Glomerular visceral epithelial cell (primary cell): Measurements from ENCODE around the gene CENPP.
A peak's percentile ranks its signal among the peaks of the same experiment; 100 is the strongest.

ENCODE experiments used
- DNase-seq: peaks from one replicate; pipeline ENCODE4 v3.0.0-alpha.2; 2016; ENCODE audit errors: extremely low spot score

Gene CENPP

GRCh38 chr9:92424340-92424739 is 98.6 kb downstream of the CENPP start, which contains the start of gene OMD:
Gene OMD, minus strand, starts transcription at chr9:92424471. Its CDS starts 6,913 bp downstream, at chr9:92417558.
- DNase-seq = no peak

GRCh38 chr9:92425474-92425873 is 99.7 kb downstream of the CENPP start:
- DNase-seq = no peak

GRCh38 chr9:92426501-92427145 is 100.9 kb downstream of the CENPP start:
- no peak for DNase-seq

GRCh38 chr9:92429836-92430235 is 104.1 kb downstream of the CENPP start:
- no peak for DNase-seq

- DNase-seq = no peak
Measured at GRCh38 chr9:92432350-92432749, 106.6 kb downstream of the CENPP start.

GRCh38 chr9:92432972-92433548 is 107.3 kb downstream of the CENPP start:
- DNase-seq = no peak

- DNase-seq = no peak
Measured at GRCh38 chr9:92435263-92435662, 109.5 kb downstream of the CENPP start.

GRCh38 chr9:92438900-92439526 is 113.3 kb downstream of the CENPP start:
- no peak for DNase-seq

- DNase-seq = peak; percentile 25
Measured at GRCh38 chr9:92439921-92440750, 114.4 kb downstream of the CENPP start.

- no peak for DNase-seq
Measured at GRCh38 chr9:92440751-92441046, 114.9 kb downstream of the CENPP start.

GRCh38 chr9:92444841-92445240 is 119.1 kb downstream of the CENPP start:
- no peak for DNase-seq

GRCh38 chr9:92446536-92446935 is 120.8 kb downstream of the CENPP start:
- DNase-seq = no peak

GRCh38 chr9:92455217-92455616 is 129.5 kb downstream of the CENPP start:
- DNase-seq = no peak

- no peak for DNase-seq
Measured at GRCh38 chr9:92457576-92457975, 131.8 kb downstream of the CENPP start.

- no peak for DNase-seq
Measured at GRCh38 chr9:92463387-92463786, 137.6 kb downstream of the CENPP start.

- no peak for DNase-seq
Measured at GRCh38 chr9:92463984-92464383, 138.2 kb downstream of the CENPP start.

GRCh38 chr9:92467041-92467440 is 141.3 kb downstream of the CENPP start:
- DNase-seq = no peak

- DNase-seq = no peak
Measured at GRCh38 chr9:92467511-92467910, 141.8 kb downstream of the CENPP start.

GRCh38 chr9:92468206-92468605 is 142.5 kb downstream of the CENPP start:
- DNase-seq = no peak

GRCh38 chr9:92474587-92474986 is 148.8 kb downstream of the CENPP start:
- DNase-seq = no peak

- no peak for DNase-seq
Measured at GRCh38 chr9:92476962-92477361, 151.2 kb downstream of the CENPP start.

GRCh38 chr9:92478783-92479182 is 153.0 kb downstream of the CENPP start:
- DNase-seq = no peak

GRCh38 chr9:92479346-92479745 is 153.6 kb downstream of the CENPP start:
- DNase-seq = no peak
